ENCODE data around the gene DPYSL4.

DPYSL4 gene

DNA sequence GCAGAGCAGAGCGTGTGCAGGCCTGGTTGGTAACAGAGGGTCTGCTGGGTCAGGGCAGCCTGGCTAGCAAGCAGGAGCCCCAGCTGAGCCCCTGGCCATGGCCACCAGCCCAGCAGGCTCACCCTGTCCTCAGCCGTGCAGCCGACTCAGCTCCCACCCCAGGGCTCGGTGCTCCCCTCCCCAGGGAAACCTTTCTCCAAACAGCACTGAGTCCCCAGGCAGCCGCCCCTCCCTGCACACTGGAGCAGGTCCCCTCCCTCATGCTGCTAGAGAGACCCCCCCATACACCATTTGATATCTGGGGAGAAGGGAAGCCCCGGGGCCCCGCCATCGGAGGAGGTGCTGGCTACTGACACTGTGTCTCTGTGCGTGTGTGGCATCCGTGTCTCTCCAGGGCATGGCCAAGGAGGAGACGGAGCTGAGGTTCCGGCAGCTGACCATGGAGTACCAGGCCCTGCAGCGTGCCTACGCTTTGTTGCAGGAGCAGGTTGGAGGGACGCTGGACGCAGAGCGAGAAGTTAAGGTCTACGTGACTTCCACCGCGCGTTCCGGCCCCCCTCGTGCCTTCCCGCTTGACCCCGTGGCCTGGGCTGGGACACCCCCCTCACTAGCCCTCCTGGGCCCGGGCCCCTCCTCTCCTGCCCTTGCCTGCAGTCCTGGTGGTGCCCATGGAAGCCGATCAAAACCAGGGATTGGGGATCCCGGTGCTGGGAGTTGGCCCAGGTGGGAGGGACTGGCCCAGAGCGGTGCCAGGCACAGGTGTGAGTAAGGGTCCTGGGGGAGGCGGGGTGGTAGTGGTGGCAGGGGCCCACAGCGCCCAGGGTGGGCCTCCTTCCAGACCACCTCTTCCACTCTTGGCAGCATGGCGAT is 45.0 kb upstream of the DPYSL4 start:
- FAIRE-seq = no peak
- DNase-seq (ENCODE audit: insufficient read length, low spot score) = no peak
- TF ChIP-seq POU2F2 (IDR thresholded peaks at IDR 0.05; ENCODE audit: low read depth, low read length) = no peak
- no peak for TF ChIP-seq POLR2A (IDR thresholded peaks at IDR 0.05; ENCODE audit: low read depth, low read length)
- TF ChIP-seq TAF1 (IDR thresholded peaks at IDR 0.05; ENCODE audit: low read depth, low read length) = no peak
- no peak for TF ChIP-seq PAX5 (IDR thresholded peaks at IDR 0.05; ENCODE audit: insufficient read depth, low read length, severe bottlenecking)
- no peak for TF ChIP-seq SPI1 (IDR thresholded peaks at IDR 0.05; ENCODE audit: low read depth, low read length)
- TF ChIP-seq POLR2AphosphoS5 (IDR thresholded peaks at IDR 0.05; ENCODE audit: low read depth, low read length) = no peak

DNA sequence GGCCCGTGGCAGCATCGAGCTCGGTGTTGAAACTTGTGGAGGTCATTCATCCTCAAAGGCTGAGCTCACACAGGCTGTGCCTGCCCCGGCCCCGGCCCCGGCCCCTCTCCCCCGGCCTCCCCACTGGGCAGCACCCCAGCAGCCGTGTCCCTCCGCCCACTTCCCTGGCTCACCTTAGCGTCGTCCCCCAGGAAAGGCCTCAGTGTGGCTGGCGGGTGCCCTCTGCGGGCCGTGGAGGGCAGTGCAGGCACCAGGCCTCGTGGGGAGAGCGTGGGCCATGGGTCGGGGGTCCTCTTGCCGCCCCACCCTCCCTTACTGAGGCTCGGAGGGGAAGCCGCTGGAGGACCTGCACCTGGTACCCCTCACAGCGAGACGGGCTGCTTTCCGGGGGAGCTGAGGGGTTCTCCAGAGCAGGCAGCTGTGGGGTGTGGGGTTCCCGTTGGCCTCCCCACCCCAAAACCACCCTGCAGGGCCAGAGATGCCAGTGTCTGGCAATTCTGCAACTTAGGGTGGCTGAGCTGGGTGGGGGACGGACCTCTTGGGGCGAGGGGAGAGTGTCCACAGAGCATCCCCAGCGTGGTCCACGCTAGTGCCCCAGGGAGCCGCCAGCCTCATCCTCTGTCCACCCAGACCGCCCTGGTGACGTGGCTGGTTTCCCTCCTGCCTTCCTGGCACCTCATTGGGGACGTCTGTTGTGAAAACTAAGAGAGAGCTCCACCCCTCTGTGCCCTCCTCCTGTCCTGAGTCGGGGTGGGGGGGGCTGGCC is 44.2 kb upstream of the DPYSL4 start:
- FAIRE-seq (peak; percentile 67), DNase-seq (ENCODE audit: insufficient read length, low spot score) (peak; percentile 96)
- no peak for TF ChIP-seq POLR2AphosphoS5 (IDR thresholded peaks at IDR 0.05; ENCODE audit: low read depth, low read length)

DNA sequence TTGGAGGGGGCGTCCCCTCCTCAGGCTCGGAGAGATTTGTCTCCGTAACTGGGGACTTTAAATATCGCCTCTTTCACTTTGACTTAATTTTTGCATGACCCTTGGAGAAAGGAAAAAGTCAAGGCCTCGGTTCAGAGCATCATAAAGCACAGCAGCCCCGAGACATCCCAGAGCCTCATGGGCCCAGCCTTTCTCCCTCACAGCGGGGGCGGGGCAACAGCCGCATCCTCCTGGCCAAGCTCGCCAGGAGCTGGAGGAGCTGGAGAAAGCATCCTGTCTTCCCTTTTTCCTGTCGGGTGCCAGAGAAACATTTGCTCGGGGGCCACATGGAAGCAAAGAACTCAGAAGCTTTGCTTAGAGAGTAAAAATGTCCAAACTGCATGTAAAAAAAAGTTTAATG is 43.6 kb upstream of the DPYSL4 start:
- no peak for TF ChIP-seq POLR2A (IDR thresholded peaks at IDR 0.05; ENCODE audit: low read depth, low read length)
- TF ChIP-seq PAX5 (IDR thresholded peaks at IDR 0.05; ENCODE audit: insufficient read depth, low read length, severe bottlenecking) = no peak
- TF ChIP-seq POLR2AphosphoS5 (IDR thresholded peaks at IDR 0.05; ENCODE audit: low read depth, low read length) = no peak
- TF ChIP-seq SPI1 (IDR thresholded peaks at IDR 0.05; ENCODE audit: low read depth, low read length) = no peak
- TF ChIP-seq POU2F2 (IDR thresholded peaks at IDR 0.05; ENCODE audit: low read depth, low read length) = no peak
- TF ChIP-seq TAF1 (IDR thresholded peaks at IDR 0.05; ENCODE audit: low read depth, low read length) = no peak
- no peak for FAIRE-seq
- no peak for DNase-seq (ENCODE audit: insufficient read length, low spot score)

DNA sequence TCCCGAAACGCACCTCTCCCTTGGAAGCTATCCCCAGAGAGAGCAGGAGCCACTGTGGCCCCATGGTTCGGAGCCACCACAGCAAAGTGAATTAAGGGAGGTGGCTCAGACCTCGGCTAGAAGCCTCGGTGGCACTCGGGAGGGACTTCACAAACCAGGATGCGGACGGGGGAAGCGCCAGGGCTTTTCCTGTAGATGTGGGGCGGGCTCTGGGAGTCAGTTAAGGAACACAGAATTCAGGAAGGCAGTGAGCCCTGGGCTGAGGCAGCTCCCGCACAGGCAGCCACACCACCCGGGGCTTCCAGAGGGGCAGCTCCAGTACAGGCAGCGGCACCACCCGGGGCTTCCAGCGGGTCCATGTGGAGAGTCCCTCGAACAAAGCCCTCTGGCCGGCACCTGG is 42.7 kb upstream of the DPYSL4 start:
- DNase-seq (ENCODE audit: insufficient read length, low spot score) = no peak
- no peak for TF ChIP-seq POLR2AphosphoS5 (IDR thresholded peaks at IDR 0.05; ENCODE audit: low read depth, low read length)
- TF ChIP-seq POLR2A (IDR thresholded peaks at IDR 0.05; ENCODE audit: low read depth, low read length) = no peak
- no peak for TF ChIP-seq SPI1 (IDR thresholded peaks at IDR 0.05; ENCODE audit: low read depth, low read length)
- no peak for TF ChIP-seq TAF1 (IDR thresholded peaks at IDR 0.05; ENCODE audit: low read depth, low read length)
- TF ChIP-seq PAX5 (IDR thresholded peaks at IDR 0.05; ENCODE audit: insufficient read depth, low read length, severe bottlenecking) = no peak
- FAIRE-seq = no peak

DNA sequence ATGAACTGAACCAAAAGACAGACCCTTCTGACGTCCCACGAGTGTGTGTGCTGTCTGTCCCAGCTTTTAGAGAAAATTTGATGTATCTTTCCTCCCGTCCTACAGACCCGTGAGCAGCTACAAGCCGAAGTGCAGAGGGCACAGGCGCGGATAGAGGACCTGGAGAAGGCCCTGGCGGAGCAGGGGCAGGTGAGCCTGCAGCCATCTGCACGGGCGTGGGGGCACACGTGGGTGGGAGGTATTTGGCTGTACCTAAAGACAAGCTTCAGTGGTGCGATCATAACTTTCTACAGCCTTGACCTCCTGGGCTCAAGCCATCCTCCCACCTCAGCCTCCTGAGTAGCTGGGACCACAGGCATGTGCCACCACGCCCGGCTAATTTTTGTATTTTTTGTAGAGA is 41.7 kb upstream of the DPYSL4 start:
- DNase-seq (ENCODE audit: insufficient read length, low spot score) (no peak), FAIRE-seq (no peak)
- no peak for TF ChIP-seq POLR2A (IDR thresholded peaks at IDR 0.05; ENCODE audit: low read depth, low read length)
- TF ChIP-seq POU2F2 (IDR thresholded peaks at IDR 0.05; ENCODE audit: low read depth, low read length) = no peak
- TF ChIP-seq SPI1 (IDR thresholded peaks at IDR 0.05; ENCODE audit: low read depth, low read length) = no peak
- TF ChIP-seq TAF1 (IDR thresholded peaks at IDR 0.05; ENCODE audit: low read depth, low read length) = no peak
- no peak for TF ChIP-seq PAX5 (IDR thresholded peaks at IDR 0.05; ENCODE audit: insufficient read depth, low read length, severe bottlenecking)

DNA sequence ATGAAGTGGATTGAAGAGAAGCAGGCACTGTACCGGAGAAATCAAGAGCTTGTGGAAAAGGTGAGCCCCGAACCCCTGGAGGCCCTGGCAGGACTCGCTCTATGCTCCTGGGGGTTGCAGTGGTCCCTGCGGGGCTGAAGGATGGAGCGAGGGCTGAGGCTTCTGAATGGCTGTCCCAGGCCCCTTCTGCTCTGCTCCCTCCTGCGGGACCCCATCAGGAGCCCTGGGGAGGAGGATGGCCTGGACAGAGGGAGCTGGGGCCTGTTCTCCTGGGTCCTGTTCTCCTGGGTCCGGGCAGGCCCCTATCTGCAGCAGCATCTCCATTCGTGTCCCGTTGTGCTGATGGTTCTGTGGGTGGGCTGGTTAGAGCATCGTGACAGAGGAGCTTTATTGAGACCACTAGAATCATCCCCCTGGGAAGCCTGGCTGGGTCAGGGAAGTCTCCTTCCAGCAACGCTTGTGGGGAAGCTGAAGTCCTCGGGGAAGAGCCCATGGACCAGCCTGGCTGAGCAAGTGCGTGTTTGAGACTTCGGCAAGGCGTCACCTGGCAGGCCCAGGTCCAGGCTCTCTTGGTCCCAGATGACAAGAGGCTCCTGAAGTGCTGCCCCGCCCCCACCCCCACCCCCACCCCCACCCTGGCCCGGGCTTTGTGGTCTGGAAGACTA is 41.1 kb upstream of the DPYSL4 start:
- TF ChIP-seq SPI1 (IDR thresholded peaks at IDR 0.05; ENCODE audit: low read depth, low read length) = no peak
- no peak for TF ChIP-seq POU2F2 (IDR thresholded peaks at IDR 0.05; ENCODE audit: low read depth, low read length)
- TF ChIP-seq TAF1 (IDR thresholded peaks at IDR 0.05; ENCODE audit: low read depth, low read length) = no peak
- TF ChIP-seq POLR2AphosphoS5 (IDR thresholded peaks at IDR 0.05; ENCODE audit: low read depth, low read length) = no peak
- no peak for TF ChIP-seq PAX5 (IDR thresholded peaks at IDR 0.05; ENCODE audit: insufficient read depth, low read length, severe bottlenecking)
- TF ChIP-seq POLR2A (IDR thresholded peaks at IDR 0.05; ENCODE audit: low read depth, low read length) = no peak
- DNase-seq (ENCODE audit: insufficient read length, low spot score) (no peak), FAIRE-seq (no peak)

DNA sequence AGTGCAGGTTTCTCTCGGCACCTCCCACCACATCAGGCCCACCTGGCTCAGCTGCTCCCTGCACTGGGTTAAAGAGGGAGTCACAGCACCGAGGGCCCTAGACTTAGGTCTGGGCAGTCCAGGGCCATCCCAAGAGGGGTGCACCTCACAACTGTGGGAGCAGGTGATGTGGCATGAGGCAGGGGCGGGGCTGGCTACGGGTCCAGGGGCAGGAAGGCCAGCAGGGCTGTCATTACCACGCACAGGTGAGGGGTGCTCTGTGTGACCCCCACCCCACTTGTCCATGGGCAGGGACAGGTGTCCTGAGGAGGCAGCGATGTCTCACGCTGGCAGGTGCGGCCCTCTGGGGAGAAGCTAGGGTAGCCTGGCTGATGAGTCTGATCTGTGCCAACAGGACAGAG is 40.5 kb upstream of the DPYSL4 start:
- no peak for TF ChIP-seq POU2F2 (IDR thresholded peaks at IDR 0.05; ENCODE audit: low read depth, low read length)
- no peak for TF ChIP-seq POLR2AphosphoS5 (IDR thresholded peaks at IDR 0.05; ENCODE audit: low read depth, low read length)
- no peak for TF ChIP-seq POLR2A (IDR thresholded peaks at IDR 0.05; ENCODE audit: low read depth, low read length)
- no peak for TF ChIP-seq TAF1 (IDR thresholded peaks at IDR 0.05; ENCODE audit: low read depth, low read length)
- no peak for TF ChIP-seq SPI1 (IDR thresholded peaks at IDR 0.05; ENCODE audit: low read depth, low read length)
- no peak for TF ChIP-seq PAX5 (IDR thresholded peaks at IDR 0.05; ENCODE audit: insufficient read depth, low read length, severe bottlenecking)
- FAIRE-seq = no peak

DNA sequence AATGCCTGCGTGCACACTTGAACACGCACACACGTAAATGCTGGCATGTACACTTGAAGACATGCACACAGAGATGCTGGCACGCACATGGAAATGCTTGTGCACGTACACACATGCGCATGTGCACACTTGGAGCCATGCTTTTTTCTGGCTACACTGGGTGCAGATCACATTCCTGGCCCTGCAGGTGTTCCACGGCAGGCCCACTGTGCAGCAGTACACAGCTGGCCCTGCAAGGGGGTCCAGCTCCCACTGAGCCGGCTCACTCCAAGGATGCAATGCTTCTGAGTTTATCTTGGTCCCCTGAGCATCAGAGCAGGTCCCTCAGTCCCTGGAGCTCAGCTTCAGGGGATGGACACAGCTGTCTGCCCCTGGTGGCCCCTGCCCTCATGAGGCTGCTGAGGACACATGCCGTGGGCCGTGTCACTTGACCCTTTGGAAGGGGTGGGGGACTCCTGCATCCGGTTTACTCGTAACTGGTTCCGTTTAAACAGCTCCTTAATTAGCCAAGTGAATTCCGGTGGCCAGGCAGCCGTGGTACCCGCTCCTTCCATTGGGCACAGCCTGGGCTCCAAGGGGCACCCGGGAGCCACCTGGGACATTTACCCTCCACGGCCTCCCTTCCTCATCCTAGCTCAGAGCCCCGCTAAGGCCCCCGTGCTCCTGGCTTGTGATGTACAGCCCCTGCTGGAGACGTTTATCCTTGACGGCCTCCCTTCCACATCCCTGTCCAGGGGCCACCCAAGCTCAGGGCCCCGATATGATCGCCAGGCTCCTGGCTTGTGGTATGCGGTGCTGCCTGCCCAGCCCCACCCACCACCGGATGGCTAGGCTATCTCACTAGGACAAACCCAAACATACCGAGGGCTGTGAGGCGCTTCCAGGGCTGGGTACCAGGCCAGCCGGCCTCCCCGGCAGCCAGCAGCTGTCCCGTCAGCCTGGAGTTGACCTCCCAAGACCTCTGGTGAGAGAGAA is 39.5 kb upstream of the DPYSL4 start:
- DNase-seq (ENCODE audit: insufficient read length, low spot score) = no peak
- TF ChIP-seq POLR2AphosphoS5 (IDR thresholded peaks at IDR 0.05; ENCODE audit: low read depth, low read length) (no peak), PAX5 (IDR thresholded peaks at IDR 0.05; ENCODE audit: insufficient read depth, low read length, severe bottlenecking) (no peak), POLR2A (IDR thresholded peaks at IDR 0.05; ENCODE audit: low read depth, low read length) (no peak), POU2F2 (IDR thresholded peaks at IDR 0.05; ENCODE audit: low read depth, low read length) (no peak), SPI1 (IDR thresholded peaks at IDR 0.05; ENCODE audit: low read depth, low read length) (no peak), TAF1 (IDR thresholded peaks at IDR 0.05; ENCODE audit: low read depth, low read length) (no peak)
- FAIRE-seq = no peak

More for the DNA sequence above, 40.5 kb upstream of the DPYSL4 start:
- no peak for DNase-seq (ENCODE audit: insufficient read length, low spot score)

All from GM12891 (cell line).